Measurements from ENCODE around the gene SLAMF6.

- TF ChIP-seq CTCF (IDR thresholded peaks at IDR 0.05) (no peak), POLR2AphosphoS5 (IDR thresholded peaks at IDR 0.05; ENCODE audit: low read depth, low read length) (no peak), SIN3A (IDR thresholded peaks at IDR 0.05; ENCODE audit: borderline replicate concordance, insufficient read depth, low read depth, low read length) (no peak), REST (IDR thresholded peaks at IDR 0.05; ENCODE audit: insufficient read depth in 1 of 2, low read depth in 2 of 2, low read length in 1 of 2) (no peak)
Measured at GRCh38 chr1:160537714-160538665, 14.9 kb upstream of the SLAMF6 start.

Data from Panc1 (cell line).